NCI-H128 (cell line): ENCODE results near the gene OR1F1.
"Not testable (repeated sequence)": the region's sequence is repeated elsewhere in the genome, so short reads cannot be mapped to it uniquely, and the experiment has no call there.

ENCODE experiments used
- DNase-seq: peaks from one replicate; lab custom pipeline; 2025; ENCODE audit not compliant: unreplicated experiment; lab: John Stamatoyannopoulos, UW

The OR1F1 gene

DNA sequence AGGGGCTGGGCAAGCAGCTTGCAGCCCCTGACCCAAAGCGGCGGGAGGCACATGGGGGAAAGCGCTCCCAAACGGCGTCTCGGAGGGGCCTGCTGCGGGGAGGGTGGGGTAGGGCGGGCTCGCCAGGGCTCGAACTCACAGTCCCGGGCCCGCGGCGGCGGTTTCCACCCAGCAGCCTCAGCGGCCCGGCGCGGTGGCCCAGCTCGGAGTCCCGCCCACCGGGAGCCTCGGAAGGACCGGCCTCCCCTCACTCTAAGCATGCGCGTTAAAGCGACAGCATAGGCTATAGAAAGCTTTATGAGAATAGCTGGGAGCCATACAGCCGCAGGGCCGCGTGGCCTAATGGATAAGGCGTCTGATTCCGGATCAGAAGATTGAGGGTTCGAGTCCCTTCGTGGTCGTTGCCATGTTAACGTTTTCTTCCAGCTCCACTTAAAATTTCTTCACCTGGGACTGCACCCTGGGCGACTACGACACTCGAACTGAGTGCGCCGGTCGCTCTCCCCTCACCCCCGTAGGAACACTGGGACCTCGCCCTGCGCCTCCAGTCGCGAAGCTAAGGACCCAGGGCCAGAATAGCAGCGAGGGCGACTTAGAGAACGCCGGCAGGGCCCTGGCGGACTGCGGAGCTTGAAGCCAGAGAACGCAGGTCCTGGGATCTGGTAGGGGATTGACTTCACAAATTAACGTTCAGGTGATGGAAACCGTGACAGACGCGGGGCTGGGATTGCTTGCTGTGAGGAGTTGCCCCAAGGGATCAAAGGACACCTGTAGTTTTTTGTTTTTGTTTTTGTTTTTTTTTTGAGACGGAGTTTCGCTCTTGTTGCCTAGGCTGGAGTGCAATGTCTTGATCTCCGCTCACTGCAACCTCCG lies 37.4 kb upstream of the OR1F1 start:
- DNase-seq, result peak; percentile 92

DNA sequence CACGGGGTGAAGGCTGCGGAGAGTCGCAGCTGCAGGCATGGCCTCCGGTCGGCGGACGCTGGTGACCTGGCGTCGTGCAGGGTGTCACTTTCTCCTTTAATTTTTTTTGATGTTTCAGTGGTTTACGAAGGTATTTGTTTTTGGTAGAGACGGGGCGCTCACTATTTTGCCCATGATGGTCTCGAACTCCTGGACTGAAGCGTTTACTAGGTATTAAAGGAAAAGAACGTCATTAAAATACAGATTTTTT lies 36.1 kb upstream of the OR1F1 start:
- no peak for DNase-seq

- DNase-seq, result peak; percentile 40
Measured at GRCh38 chr16:3152277-3152990, 35.6 kb upstream of the OR1F1 start.

DNA sequence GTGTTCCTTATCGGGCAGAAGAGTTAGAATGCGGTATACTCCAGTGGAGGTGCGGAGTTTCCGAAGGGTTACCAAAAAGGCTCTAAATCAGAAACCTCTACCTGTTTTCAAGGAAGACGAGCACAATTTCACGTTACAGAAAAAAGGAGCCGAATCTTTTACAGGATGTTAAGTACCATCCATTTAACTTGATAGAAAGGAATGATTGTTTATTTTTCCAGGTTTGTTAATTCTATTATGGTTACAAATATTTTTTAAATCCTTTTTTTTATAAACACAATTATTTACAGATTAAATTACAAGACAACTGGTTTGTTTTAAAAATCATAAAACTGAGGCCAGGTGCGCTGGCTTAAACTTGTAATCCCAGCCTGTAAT lies 35.0 kb upstream of the OR1F1 start:
- no peak for DNase-seq

DNA sequence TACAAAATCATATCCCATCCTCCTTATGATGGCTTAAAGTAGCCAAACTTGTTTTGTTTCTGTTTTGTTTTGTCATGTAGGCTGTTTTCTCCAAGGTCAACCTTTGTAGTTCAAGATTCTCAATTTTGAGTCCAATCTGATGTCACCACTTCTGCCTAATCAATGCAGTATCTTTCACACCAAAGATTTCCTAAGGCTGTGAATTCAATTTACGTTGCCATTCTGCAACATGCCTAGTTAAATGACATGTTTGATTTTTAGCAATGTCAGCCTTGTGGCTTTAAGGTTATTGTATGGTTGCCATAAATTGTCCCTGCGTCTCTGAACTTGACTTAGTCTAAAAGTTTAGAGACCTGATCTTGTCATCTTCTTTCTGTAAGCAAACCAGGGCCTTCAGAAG lies 32.8 kb upstream of the OR1F1 start:
- no peak for DNase-seq

GRCh38 chr16:3155972-3156371 lies 32.0 kb upstream of the OR1F1 start:
- DNase-seq, result no peak

DNA sequence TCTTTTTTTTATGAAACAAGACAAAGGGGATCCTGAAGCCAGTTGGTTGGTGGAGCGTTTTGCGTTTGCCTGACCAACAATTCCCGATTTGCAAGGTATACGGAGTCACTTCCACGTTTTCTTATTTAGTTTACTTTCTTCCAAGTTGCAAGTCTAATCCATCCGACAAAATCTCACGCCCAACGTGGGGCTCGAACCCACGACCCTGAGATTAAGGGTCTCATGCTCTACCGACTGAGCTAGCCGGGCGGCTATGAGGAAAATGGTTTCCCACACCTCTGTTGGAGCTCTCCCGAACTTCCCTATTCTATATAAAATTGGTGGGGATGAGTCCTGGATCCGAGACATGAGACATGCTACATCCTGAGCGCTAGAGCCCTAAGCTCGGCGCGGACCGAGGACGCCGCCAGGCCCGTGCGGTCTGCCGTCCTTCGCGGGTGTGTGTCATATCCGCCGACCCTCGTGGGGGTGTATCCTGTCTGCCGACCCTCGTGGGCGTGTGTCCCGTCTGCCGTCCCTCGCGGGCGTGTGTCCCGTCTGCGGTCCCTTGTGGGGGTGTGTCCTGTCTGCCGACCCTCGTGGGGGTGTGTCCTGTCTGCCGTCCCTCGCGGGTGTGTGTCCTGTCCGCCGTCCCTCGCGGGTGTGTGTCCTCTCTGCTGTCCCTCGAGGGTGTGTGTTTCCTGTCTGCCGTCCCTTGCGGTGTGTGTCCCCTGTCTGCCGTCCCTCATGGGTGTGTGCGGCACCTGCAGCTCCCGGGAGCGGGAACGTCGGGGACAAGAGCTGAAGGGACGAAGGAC lies 30.6 kb upstream of the OR1F1 start:
- DNase-seq, result no peak

DNA sequence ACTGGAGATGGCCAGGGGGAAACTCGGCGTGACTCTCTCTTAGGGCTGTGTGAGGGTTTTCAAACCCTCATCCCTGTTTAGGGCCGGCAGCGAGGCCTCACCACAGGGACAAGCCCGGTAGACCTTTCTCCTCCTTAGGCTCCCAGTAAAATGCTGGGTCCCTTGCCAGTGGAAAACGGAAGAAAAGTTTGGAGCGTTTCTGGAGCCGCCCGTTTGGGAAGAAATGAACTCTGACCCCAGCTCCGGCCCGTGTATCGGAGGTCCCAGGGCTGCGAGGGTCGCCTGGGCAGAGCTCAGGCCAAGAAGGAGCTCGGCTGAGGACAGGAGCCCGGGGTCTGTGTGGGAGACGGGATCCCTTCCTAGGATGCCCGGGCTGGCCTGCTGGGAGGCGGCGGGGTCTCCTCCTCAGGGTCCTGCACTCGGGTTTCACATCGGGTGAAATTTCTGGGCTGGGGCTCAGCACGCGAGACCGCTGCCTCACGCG lies 29.9 kb upstream of the OR1F1 start:
- no peak for DNase-seq

GRCh38 chr16:3158510-3159314 lies 29.3 kb upstream of the OR1F1 start:
- no peak for DNase-seq

- no peak for DNase-seq
Measured at GRCh38 chr16:3161235-3162018, 26.6 kb upstream of the OR1F1 start.

DNA sequence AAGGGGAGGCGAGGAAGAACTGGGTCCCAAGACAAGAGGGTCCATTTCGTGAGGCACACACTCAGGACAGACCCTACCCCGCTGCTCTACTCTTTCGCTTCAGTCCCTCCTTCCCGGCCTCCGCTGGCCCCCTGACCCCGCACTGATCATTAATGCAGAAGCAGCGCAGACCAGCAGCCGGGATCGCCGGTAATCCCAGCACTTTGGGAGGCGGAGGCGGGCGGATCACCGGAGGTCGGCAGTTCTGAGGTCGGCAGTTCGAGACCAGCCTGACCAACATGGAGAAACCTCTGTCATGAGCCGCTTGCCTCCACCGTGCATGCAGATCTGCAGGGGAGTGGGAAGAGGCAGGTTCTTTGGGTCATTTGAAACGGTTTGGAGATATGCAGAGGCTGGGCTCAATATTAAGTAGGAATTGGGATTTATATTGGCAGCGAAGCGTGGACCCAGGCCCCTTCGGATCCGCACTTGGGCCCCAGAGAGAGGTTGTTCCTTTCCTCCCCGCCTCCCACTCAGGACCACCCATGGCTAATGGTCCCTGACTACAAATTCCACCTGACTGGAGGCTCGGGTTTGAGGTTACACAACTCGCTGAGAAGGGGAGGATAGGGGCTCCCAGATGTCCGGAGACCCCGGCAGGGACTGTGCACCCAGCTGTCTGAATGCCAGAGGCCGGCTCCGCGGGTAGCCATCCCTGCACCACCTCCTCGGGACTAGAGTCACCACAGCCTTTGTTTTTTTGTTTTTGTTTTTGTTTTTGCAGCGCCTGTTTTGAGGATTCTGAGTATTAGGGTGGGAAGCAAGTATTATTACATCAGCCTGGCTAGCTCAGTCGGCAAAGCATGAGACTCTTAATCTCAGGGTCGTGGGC lies 23.6 kb upstream of the OR1F1 start:
- DNase-seq, result no peak

DNA sequence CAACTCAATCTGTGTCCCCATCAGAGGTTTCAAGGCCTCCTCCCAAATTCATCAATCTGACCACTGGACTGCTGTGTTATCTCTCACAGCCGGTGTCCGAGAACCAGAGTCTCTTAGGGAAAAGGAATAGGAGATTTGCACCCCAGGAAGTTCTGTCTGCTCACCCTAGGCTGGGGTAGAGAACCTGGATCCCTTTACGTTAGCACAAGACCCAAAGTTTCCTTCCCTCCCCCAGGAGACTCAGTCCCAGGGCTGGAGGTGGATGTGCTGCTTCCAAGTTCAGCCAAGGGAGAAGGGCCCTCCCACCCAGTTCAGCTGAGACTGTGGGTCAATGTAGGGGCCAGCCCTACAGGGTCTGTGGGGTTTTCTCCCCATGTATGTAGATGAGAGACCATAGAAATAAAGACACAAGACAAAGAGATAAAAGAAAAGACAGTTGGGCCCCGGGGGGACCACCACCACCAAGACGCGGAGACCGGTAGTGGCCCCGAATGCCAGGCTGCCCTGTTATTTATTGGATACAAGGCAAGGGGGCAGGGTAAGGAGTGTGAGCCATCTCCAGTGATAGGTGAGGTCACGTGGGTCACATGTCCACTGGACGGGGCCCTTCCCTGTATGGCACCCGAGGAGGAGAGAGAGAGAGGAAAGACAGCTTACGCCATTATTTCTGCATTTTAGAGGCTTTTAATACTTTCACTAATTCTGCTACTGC lies 22.7 kb upstream of the OR1F1 start:
- DNase-seq, result no peak

DNA sequence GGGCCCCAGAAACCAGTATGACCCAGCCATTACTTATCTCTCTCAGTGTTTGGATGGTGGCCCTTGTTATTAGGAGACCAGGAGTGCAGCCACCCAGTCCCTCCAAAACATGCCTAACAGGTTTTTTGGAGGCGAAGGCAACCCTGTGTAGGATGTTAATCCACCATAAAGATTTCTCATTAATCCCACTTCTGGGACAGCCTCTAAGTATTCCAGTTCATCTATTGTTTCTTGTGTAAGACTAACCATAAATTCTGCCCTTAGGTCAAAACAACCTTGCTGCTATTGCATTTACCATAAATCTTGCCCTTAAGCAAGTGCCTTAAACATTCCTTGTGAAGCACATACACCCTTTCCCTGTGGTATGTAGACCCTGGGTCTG lies 21.5 kb upstream of the OR1F1 start:
- no peak for DNase-seq

DNA sequence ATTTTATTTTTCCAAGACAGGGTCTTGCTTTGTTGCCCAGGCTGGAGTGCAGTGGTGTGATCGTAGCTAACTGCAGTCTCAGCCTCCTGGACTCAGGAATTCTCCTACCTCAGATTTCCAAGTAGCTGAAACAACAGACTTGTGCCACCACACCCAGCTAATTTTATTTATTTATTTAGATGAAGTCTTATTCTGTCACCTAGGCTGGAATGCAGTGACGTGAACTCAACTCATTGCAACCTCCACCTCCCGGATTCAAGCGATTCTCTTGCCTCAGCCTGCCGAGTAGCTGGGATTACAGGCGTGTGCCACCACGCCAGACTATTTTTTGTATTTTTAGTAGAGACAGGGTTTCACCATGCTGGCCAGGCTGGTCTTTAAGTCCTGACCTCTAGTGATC lies 19.3 kb upstream of the OR1F1 start:
- DNase-seq, result not testable (repeated sequence)

DNA sequence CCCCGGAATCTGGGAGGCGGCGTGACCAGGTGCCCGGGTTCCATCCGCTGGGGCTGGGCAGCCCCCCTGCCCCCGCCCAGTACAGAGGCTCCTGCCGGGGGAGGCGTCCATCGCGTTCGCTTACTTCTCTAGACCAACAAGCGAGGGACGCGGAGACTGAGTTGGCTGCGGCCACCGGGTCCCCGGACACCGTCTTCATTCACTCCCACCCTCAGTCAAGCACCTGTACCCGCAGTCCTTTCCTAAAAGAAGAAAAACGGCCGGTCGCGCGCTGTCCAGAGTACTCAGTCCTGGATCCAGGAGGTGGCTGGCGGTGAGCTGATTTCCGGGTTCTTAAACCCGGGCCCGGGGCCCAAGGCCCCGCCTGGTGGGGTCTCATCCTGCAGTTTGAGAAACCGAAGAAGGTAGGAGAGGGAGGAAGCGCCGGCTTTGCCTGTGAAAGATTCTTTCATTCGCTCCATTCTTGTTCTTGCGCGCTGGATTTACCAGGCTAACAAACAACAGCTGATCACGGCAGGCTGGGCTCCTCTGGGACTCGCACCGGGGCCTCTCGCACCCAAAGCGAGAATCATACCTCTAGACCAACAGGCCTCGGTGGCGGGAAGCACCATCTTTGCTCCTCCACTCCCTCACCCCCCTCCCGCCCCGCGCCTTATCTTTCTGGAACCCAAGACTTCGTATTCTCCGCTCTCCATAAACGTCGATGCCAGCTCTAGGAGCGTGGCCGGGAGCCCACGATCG lies 17.4 kb upstream of the OR1F1 start:
- DNase-seq, result no peak

GRCh38 chr16:3171181-3171854 lies 16.7 kb upstream of the OR1F1 start:
- DNase-seq, result no peak

DNA sequence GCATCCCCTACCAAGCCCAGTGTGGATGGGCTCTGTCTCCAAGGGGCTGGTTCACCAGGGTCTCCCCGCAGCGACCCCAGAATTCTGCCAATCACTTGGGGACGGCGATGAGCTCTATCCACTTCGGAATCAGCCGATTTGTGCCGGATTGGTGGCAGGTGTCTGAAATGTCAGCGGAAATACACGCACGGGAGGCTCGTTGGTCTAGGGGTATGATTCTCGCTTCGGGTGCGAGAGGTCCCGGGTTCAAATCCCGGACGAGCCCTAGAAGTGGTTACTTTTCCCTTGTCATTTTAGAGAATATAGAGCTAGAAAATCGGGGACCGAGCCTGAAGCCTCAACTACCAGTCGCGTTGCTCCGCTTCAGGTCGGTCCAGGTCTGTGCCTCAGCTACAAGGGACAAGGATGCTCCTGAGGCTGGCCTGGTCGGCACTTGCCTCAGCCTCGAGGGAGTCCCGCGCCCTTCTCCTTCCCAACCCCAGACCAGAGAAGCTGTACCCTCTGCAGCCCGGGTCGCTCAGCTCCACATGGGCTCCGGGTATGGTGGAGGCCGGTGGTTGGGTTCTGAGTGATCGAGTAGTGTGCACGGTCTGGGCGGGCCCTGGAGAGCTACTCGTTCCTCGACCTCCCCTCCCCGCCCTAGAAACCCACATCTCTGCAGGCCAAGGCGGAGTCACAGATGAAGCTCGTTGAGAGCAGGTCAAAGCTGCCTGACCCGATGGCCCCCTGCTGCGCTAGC lies 16.0 kb upstream of the OR1F1 start:
- no peak for DNase-seq
